ENCODE measurements around the gene BRAF.
"Not testable (repeated sequence)": the region's sequence is repeated elsewhere in the genome, so short reads cannot be mapped to it uniquely, and the experiment has no call there.

BRAF gene

GRCh38 chr7:140873434-140873833, 51.3 kb downstream of the BRAF start:
- no peak for DNase-seq

GRCh38 chr7:140870003-140870402, 54.7 kb downstream of the BRAF start:
- DNase-seq, result no peak

- no peak for DNase-seq
Measured at GRCh38 chr7:140869430-140869829, 55.3 kb downstream of the BRAF start.

GRCh38 chr7:140867467-140868462, 57.0 kb downstream of the BRAF start:
- no peak for DNase-seq

GRCh38 chr7:140866926-140867325, 57.8 kb downstream of the BRAF start:
- no peak for DNase-seq

- DNase-seq, result no peak
Measured at GRCh38 chr7:140864732-140865131, 60.0 kb downstream of the BRAF start.

GRCh38 chr7:140863867-140864266, 60.9 kb downstream of the BRAF start:
- no peak for DNase-seq

- DNase-seq, result no peak
Measured at GRCh38 chr7:140863184-140863583, 61.5 kb downstream of the BRAF start.

GRCh38 chr7:140857048-140857447, 67.7 kb downstream of the BRAF start:
- DNase-seq, result no peak

GRCh38 chr7:140841166-140841715, 83.5 kb downstream of the BRAF start:
- no peak for DNase-seq

GRCh38 chr7:140831724-140832123, 93.0 kb downstream of the BRAF start:
- DNase-seq, result no peak

- no peak for DNase-seq
Measured at GRCh38 chr7:140829720-140830119, 95.0 kb downstream of the BRAF start.

- DNase-seq, result no peak
Measured at GRCh38 chr7:140828741-140829140, 96.0 kb downstream of the BRAF start.

- not testable (repeated sequence) for DNase-seq
Measured at GRCh38 chr7:140817383-140817782, 107.3 kb downstream of the BRAF start.

GRCh38 chr7:140810830-140811556, 113.7 kb downstream of the BRAF start:
- DNase-seq, result peak; percentile 52

GRCh38 chr7:140810385-140810784, 114.3 kb downstream of the BRAF start:
- DNase-seq, result no peak

GRCh38 chr7:140778975-140779374, 145.8 kb downstream of the BRAF start:
- DNase-seq, result no peak

- DNase-seq, result no peak
Measured at GRCh38 chr7:140778568-140778967, 146.2 kb downstream of the BRAF start.

- DNase-seq, result no peak
Measured at GRCh38 chr7:140774371-140774770, 150.4 kb downstream of the BRAF start.

GRCh38 chr7:140773104-140773503, 151.6 kb downstream of the BRAF start:
- no peak for DNase-seq

GRCh38 chr7:140771826-140772225, 152.9 kb downstream of the BRAF start:
- no peak for DNase-seq

- no peak for DNase-seq
Measured at GRCh38 chr7:140769852-140770251, 154.9 kb downstream of the BRAF start.

GRCh38 chr7:140767418-140767817, 157.3 kb downstream of the BRAF start:
- DNase-seq, result no peak

- not testable (repeated sequence) for DNase-seq
Measured at GRCh38 chr7:140765441-140765840, 159.3 kb downstream of the BRAF start.

Measured in NCI-H774 (cell line).